Neural progenitor cell (in vitro differentiated cells): ENCODE measurements around the gene WNT2B. TPM values are rescaled to one million over a fixed set of nuclear protein-coding genes. Genes with fewer than 3 reads are reported as not detected.

Source experiments
- DNase-seq: peaks from one replicate; pipeline ENCODE4 v3.0.0-alpha.2; 2016; ENCODE audit warnings: low spot score
- H2AFZ ChIP-seq: fragments of 200-600 bp; sonication (generic); replicated peaks from 2 replicates; pipeline ENCODE4 v1.6.1; 2016; ENCODE audit warnings: antibody characterized with exemption
- H3F3A ChIP-seq: fragments of 200-600 bp; sonication (generic); 2 replicates; pipeline ENCODE4 v1.6.1; 2016; ENCODE audit warnings: antibody characterized with exemption, low read depth
- H3K27ac ChIP-seq: fragments of 200-600 bp; sonication (generic); 2 replicates; pipeline ENCODE4 v1.5.1; 2016; ENCODE audit warnings: mild to moderate bottlenecking
- H3K27me3 ChIP-seq: fragments of 200-600 bp; sonication (generic); 2 replicates; pipeline ENCODE4 v1.6.1; 2016; ENCODE audit warnings: mild to moderate bottlenecking, moderate library complexity
- H3K36me3 ChIP-seq: fragments of 200-600 bp; sonication (generic); 2 replicates; pipeline ENCODE4 v1.5.1; 2016
- H3K4me1 ChIP-seq: fragments of 200-600 bp; sonication (generic); 2 replicates; pipeline ENCODE4 v1.6.1; 2016; ENCODE audit warnings: mixed run types
- H3K4me2 ChIP-seq: fragments of 200-600 bp; sonication (generic); 2 replicates; pipeline ENCODE4 v1.6.1; 2016
- H3K4me3 ChIP-seq: fragments of 200-600 bp; sonication (generic); 2 replicates; pipeline ENCODE4 v1.5.1; 2016
- H3K79me2 ChIP-seq: fragments of 200-600 bp; sonication (generic); 2 replicates; pipeline ENCODE4 v1.6.1; 2016; ENCODE audit warnings: low read depth
- H3K9ac ChIP-seq: fragments of 200-600 bp; sonication (generic); 2 replicates; pipeline ENCODE4 v1.6.1; 2016
- H3K9me3 ChIP-seq: fragments of 200-600 bp; sonication (generic); 2 replicates; pipeline ENCODE4 v1.5.1; 2016; ENCODE audit warnings: low read depth
- H4K20me1 ChIP-seq: fragments of 200-600 bp; sonication (generic); 2 replicates; pipeline ENCODE4 v1.6.1; 2016; ENCODE audit warnings: low read depth
- H3K27ac Mint-ChIP-seq: 3 replicates; pipeline ENCODE4 v1.8.0; 2021; ENCODE audit warnings: mixed read lengths
- H3K27me3 Mint-ChIP-seq: 2 replicates; pipeline ENCODE4 v1.8.0; 2022; ENCODE audit warnings: low read depth, mild to moderate bottlenecking, inconsistent platforms, moderate library complexity, mixed read lengths; ENCODE audit not compliant: insufficient read depth
- H3K36me3 Mint-ChIP-seq: 3 replicates; pipeline ENCODE4 v1.8.0; 2021; ENCODE audit warnings: mixed read lengths
- H3K4me1 Mint-ChIP-seq: 3 replicates; pipeline ENCODE4 v1.8.0; 2021; ENCODE audit warnings: mixed read lengths
- H3K4me3 Mint-ChIP-seq: 3 replicates; pipeline ENCODE4 v1.8.0; 2021; ENCODE audit warnings: mild to moderate bottlenecking, moderate library complexity, mixed read lengths
- H3K9me3 Mint-ChIP-seq: 3 replicates; pipeline ENCODE4 v1.8.0; 2020; ENCODE audit warnings: mixed read lengths
- EZH2 ChIP-seq: fragments of 200-600 bp; sonication (generic); IDR thresholded peaks from 2 replicates; pipeline ENCODE4 v1.6.1; 2017; ENCODE audit warnings: antibody characterized with exemption, mild to moderate bottlenecking, moderate library complexity
- EZH2phosphoT487 ChIP-seq: fragments of 200-600 bp; sonication (generic); IDR thresholded peaks from 2 replicates; pipeline ENCODE4 v1.6.1; 2017; ENCODE audit warnings: antibody characterized with exemption
- total RNA-seq: library from RNA; depleted of rRNA; stranded (reverse); fragments of >200 nt; gene quantifications from 2 replicates; pipeline ENCODE4 v1.2.3, GENCODE V29; 2015; ENCODE audit warnings: low replicate concordance
- TF ChIP-seq, protein P1 (sequence below): fragments of 200-600 bp; sonication (generic); IDR thresholded peaks from 2 replicates; pipeline ENCODE4 v1.5.1; 2017; ENCODE audit warnings: antibody characterized with exemption, mild to moderate bottlenecking

The WNT2B gene
- total RNA-seq, 1 donor from 2014 or later = 1.6 TPM

GRCh38 chr1:112537456-112537855, 28.7 kb downstream of the WNT2B start:
- DNase-seq = no peak
- peak overlapping the region; percentile 57 for H3K27ac Mint-ChIP-seq
- no peak overlapping the region for H3K4me3 Mint-ChIP-seq

GRCh38 chr1:112538883-112539282, 30.1 kb downstream of the WNT2B start:
- no peak overlapping the region for H2AFZ ChIP-seq
- Mint-ChIP-seq H3K9me3 (peaks cover 3% of the 10 kb centered on the region), H3K27ac (no peak overlapping the region), H3K36me3 (peaks cover 31% of the 10 kb centered on the region), H3K27me3 (peaks cover 2% of the 10 kb centered on the region), H3K4me1 (peaks cover 31% of the 10 kb centered on the region), H3K4me3 (no peak overlapping the region)
- no peaks in the 10 kb centered on the region for H3K27me3 ChIP-seq
- no peak overlapping the region for H3K4me2 ChIP-seq
- no peaks in the 10 kb centered on the region for H3K36me3 ChIP-seq
- H3K79me2 ChIP-seq = no peaks in the 10 kb centered on the region
- H3K9ac ChIP-seq = no peak overlapping the region
- H3K4me1 ChIP-seq = no peaks in the 10 kb centered on the region
- no peaks in the 10 kb centered on the region for H3K9me3 ChIP-seq
- DNase-seq = no peak
- H3K27ac ChIP-seq = no peak overlapping the region
- no peak overlapping the region for H3K4me3 ChIP-seq
- H4K20me1 ChIP-seq = no peaks in the 10 kb centered on the region
- TF ChIP-seq, protein P1, sequence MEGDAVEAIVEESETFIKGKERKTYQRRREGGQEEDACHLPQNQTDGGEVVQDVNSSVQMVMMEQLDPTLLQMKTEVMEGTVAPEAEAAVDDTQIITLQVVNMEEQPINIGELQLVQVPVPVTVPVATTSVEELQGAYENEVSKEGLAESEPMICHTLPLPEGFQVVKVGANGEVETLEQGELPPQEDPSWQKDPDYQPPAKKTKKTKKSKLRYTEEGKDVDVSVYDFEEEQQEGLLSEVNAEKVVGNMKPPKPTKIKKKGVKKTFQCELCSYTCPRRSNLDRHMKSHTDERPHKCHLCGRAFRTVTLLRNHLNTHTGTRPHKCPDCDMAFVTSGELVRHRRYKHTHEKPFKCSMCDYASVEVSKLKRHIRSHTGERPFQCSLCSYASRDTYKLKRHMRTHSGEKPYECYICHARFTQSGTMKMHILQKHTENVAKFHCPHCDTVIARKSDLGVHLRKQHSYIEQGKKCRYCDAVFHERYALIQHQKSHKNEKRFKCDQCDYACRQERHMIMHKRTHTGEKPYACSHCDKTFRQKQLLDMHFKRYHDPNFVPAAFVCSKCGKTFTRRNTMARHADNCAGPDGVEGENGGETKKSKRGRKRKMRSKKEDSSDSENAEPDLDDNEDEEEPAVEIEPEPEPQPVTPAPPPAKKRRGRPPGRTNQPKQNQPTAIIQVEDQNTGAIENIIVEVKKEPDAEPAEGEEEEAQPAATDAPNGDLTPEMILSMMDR = no peak
- TF ChIP-seq EZH2phosphoT487 (no peak), EZH2 (no peak)
- no peaks in the 10 kb centered on the region for H3F3A ChIP-seq

More at GRCh38 chr1:112537456-112537855, 28.7 kb downstream of the WNT2B start:
- no peaks in the 10 kb centered on the region for H3K27me3 Mint-ChIP-seq
- Histone ChIP-seq H3K4me2 (no peak overlapping the region), H3K9ac (no peak overlapping the region), H4K20me1 (no peaks in the 10 kb centered on the region), H3F3A (no peaks in the 10 kb centered on the region), H3K36me3 (no peaks in the 10 kb centered on the region), H3K27ac (no peak overlapping the region), H3K4me3 (no peak overlapping the region), H3K4me1 (no peaks in the 10 kb centered on the region), H3K27me3 (no peaks in the 10 kb centered on the region), H3K9me3 (no peaks in the 10 kb centered on the region), H3K79me2 (no peaks in the 10 kb centered on the region), H2AFZ (no peak overlapping the region)
- peaks cover 4% of the 10 kb centered on the region for H3K9me3 Mint-ChIP-seq
- TF ChIP-seq, protein P1 = no peak
- no peak for TF ChIP-seq EZH2
- peaks cover 36% of the 10 kb centered on the region for H3K4me1 Mint-ChIP-seq
- H3K36me3 Mint-ChIP-seq = peaks cover 35% of the 10 kb centered on the region

- Histone ChIP-seq H3K36me3 (no peaks in the 10 kb centered on the region), H3K79me2 (no peaks in the 10 kb centered on the region), H3K27ac (no peak overlapping the region), H3K4me2 (no peak overlapping the region), H3F3A (no peaks in the 10 kb centered on the region), H2AFZ (no peak overlapping the region), H3K4me3 (no peak overlapping the region), H3K9ac (no peak overlapping the region), H3K4me1 (no peaks in the 10 kb centered on the region), H3K27me3 (no peaks in the 10 kb centered on the region), H3K9me3 (no peaks in the 10 kb centered on the region), H4K20me1 (no peaks in the 10 kb centered on the region)
- no peak overlapping the region for H3K27ac Mint-ChIP-seq
- no peak overlapping the region for H3K4me3 Mint-ChIP-seq
- peaks cover 2% of the 10 kb centered on the region for H3K27me3 Mint-ChIP-seq
- TF ChIP-seq EZH2phosphoT487 = no peak
- TF ChIP-seq EZH2 = no peak
- TF ChIP-seq, protein P1 = no peak
- DNase-seq = no peak
- H3K9me3 Mint-ChIP-seq = no peaks in the 10 kb centered on the region
- H3K36me3 Mint-ChIP-seq = peaks cover 21% of the 10 kb centered on the region
- H3K4me1 Mint-ChIP-seq = peaks cover 31% of the 10 kb centered on the region
Observed at GRCh38 chr1:112540226-112540794, 31.5 kb downstream of the WNT2B start.
